Loucy (cell line): ENCODE results near the gene TMEM115.

Experiments
- EZH2phosphoT487 ChIP-seq: fragments of 200-600 bp; IDR thresholded peaks from 2 replicates; pipeline ENCODE4 v1.6.1; 2018; ENCODE audit warnings: antibody characterized with exemption, mild to moderate bottlenecking, moderate library complexity, borderline replicate concordance
- TF ChIP-seq, protein P1 (sequence below): fragments of 200-600 bp; sonication (generic); conservative IDR thresholded peaks from 2 replicates; pipeline ENCODE4 v1.5.1; 2014; ENCODE audit warnings: mild to moderate bottlenecking, antibody characterized with exemption, low read length

DNA sequence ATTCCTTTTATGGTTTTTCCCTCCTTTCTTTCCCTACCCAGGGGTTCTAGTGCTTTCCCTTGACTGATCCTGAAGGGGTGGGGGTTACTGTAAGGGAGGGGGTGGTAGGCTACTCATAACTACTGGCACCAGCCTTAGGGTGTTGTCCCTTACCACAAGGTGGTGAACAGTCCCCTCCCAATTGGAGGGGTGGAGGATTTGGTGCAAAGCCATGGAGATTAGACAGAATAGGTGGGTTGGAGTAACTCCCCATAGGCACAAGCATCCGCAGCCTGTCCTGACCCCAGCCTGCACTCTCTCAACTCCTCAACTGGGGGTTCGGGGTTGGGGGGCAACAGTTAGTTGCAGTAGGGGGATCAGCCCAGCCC, 34.2 kb downstream of the TMEM115 start:
- TF ChIP-seq, protein P1, sequence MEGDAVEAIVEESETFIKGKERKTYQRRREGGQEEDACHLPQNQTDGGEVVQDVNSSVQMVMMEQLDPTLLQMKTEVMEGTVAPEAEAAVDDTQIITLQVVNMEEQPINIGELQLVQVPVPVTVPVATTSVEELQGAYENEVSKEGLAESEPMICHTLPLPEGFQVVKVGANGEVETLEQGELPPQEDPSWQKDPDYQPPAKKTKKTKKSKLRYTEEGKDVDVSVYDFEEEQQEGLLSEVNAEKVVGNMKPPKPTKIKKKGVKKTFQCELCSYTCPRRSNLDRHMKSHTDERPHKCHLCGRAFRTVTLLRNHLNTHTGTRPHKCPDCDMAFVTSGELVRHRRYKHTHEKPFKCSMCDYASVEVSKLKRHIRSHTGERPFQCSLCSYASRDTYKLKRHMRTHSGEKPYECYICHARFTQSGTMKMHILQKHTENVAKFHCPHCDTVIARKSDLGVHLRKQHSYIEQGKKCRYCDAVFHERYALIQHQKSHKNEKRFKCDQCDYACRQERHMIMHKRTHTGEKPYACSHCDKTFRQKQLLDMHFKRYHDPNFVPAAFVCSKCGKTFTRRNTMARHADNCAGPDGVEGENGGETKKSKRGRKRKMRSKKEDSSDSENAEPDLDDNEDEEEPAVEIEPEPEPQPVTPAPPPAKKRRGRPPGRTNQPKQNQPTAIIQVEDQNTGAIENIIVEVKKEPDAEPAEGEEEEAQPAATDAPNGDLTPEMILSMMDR: no peak
- no peak for TF ChIP-seq EZH2phosphoT487
